NCI-H524 treated with DMSO at 0.1 percent for 48 hours (cell line): ENCODE data around the gene GPR183.
"Not testable (repeated sequence)": the region's sequence is repeated elsewhere in the genome, so short reads cannot be mapped to it uniquely, and the experiment has no call there.

Source experiments
- DNase-seq: peaks from one replicate; lab custom pipeline; 2025; lab: John Stamatoyannopoulos, UW

GPR183 gene

DNA sequence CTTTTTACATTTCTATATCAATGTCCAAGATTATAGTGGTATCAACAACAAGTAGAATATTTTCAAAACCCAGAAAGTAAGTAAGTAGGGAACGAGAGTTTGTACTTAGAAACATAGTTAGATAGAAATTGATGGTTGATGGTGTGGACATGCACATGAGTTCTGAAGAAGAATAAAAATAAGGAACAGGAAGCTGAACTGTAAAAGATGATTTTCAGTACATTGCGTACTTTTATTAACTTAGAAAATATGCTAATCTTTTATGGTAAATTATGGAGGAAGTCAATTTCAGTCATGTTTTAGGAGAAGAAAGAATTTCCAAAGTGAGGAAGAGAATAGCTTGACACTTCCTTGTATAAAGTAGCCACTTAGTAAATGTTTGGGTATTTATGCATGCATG lies 36.7 kb downstream of the GPR183 start:
- DNase-seq = no peak

DNA sequence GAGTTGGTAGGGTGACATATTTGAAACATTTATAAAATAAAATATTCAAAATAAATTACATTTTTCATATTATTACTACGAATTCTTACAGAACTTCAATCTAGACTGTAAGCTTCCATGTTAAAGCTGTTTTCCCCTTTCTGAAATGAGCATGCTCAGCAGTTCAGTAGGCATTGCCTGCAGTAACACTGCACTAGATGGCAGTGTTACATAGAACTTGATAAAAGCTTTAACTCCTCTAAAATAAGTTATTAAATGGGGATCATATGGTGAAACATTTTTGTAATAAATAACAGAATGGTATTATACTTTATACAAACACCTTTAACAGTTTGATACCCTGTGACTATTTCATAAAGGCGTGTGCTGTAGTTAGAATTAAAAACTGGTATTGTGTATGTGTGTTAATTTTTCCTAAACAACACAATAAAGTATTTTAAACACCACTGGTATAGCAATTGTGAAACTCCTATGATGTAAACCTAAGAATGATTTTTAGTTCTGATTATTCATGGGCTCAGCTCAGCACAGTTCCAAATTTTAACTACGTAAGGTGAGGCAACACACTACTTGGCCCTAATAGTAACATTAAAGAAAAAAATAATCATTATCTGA lies 37.5 kb downstream of the GPR183 start:
- no peak for DNase-seq

DNA sequence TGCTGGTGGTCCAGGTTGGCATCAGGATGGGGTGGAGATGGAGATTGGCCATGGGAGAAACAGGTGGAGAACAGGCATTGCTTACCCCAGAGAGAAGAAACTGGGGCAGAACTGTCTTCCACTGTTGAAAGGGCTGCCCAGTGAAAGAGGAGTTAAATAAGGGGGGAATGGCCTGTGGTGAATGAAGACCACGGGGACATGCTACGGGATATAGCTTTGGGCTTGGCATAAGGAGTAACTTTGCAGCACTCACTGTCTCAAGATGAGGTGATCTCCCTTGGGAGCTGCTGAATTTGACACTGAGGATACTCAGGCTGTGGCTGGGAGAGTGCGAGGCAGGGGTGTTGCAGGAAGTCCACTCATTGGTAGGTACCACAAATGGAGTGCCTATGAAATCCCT lies 38.4 kb downstream of the GPR183 start:
- no peak for DNase-seq

DNA sequence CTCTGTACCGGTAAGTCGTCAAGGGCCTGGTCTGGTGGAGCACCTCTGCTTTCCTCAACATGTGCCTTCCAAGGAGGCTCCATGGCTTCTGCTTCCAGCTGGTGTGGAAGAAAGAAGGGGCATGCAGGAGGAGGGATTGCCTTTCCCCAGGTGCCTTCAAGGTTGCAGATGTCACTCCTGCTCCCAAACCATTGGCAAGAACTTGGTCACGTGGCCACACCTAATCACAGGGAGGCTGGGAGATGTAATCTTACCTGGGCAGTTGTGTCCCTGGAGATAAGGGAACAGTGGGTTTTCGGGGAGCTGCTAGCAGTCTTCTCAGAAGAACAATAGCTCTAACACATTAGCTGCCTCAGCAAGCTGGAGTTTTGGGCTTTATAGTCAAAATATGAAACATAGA lies 39.3 kb downstream of the GPR183 start:
- DNase-seq = no peak

DNA sequence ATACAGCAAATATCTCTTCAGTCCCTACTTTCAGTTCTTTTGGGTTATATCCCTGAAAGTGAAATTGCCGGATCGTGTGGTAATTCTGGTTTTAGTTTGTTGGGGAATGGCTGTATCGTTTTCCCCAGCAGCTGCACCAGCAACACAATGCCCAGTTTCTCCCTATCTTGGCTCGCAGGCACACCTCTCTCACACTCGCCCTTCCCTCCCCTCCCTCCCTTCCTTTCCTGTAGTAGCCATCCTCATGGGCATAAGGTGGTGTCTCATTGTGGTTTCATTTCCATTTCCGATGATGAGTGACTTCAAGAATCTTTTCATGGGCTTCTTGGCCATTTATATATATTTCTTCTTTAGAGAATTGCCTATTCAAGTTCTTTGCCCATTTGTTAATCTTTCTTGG lies 40.4 kb downstream of the GPR183 start:
- no peak for DNase-seq

DNA sequence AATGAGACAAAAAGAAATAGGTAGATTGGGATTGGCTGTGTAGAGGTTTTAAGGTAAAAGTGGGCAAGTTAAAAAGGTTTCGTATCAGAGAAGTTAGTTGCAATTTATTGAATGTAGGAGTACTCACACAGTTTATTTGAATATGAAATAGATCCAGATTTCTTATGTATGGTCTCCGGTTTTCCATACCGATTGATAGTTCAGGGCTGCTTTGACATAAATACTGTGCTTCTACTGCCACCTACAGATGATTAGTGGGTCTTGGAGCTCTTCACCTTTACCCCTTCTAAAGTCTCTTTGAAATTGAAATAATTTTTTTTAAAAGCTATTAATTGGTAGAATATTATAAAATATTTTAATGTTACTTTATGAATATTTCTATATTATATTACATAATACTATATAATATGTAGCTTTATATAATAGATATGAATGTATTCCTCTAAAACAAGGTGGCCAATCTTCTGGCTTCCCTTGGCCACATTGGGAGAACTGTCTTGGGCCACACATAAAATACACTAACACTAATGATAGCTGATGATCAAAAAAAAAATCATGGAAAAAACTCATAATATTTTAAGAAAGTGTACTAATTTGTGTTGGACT lies 41.3 kb downstream of the GPR183 start:
- DNase-seq = no peak

DNA sequence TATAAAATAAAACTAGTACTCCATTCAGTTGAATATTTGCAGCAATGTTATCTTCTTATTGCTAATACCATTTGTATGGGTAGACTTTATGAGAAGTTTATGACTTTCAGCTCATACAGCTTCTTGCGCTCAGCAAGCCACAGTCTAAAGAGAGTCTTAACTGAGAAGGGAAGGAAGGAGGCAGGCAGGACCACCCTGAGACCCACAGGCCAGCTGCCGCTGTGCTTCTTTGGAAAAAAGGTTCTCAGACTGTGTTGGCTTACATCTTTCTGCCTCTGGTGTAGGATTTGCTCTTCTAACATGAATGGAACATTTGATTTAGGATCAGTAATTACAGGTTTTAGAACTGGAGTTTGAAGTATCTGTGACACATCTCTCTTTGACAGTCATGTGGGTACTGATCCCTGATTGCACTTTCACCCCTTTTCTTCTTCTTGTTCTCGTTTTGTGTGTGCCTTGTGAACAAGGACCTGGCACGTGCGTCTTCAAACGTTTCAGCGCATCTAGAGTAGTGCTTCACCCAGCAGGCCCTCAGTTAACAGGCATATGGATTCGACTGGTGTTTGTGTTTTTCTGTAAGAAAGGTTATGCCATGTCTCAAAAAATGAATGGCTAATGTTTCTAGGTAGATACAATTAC lies 41.9 kb downstream of the GPR183 start:
- DNase-seq = no peak

DNA sequence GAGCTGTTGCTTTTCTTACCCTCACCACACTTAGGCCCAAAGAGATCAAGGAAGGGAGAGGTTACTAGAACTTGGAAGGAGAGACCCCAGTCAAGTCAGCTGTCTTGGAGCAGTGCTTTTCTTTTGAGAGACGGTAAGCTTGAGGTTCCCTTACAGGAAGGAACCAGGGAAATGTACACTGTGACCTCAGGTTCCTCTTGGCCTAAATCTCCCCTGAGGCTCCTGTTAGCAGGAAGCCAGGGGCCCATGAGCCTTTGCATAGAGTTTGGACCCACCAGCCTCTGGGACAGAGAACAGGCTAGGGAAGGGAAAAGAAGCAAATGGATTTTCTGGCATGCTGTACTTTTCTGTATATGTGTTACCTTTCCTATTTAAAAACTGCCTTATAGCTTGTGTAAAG lies 43.1 kb downstream of the GPR183 start:
- DNase-seq = no peak

DNA sequence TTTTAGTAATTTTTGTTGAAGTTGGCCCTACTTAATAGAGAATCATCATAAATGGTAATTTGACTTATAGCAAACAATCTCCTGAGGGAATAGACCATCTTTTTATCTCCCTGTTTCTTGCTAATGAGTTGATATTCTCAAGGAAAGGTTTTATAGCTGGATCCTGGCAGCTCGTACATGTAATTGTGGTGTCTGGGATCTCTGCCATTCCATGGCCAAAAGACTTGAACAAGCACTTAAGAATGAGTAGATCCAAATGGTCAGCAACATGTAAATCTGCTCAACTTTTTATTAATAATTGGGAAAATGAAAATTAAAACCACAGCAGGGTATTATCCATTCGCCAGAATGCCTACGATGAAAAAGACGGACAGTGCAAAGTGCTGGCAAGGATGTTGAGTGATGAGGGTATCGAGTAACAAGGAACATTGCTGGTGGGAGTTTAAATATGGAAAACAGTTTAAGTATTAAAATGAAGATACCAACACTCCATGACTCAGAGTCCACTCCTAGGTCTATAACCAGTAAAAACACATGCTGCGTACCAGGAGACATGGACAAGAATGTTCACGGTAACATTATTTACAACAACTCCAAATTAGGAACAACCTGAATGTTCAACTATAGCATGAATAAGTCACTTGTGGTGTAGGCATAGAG lies 43.9 kb downstream of the GPR183 start:
- no peak for DNase-seq

DNA sequence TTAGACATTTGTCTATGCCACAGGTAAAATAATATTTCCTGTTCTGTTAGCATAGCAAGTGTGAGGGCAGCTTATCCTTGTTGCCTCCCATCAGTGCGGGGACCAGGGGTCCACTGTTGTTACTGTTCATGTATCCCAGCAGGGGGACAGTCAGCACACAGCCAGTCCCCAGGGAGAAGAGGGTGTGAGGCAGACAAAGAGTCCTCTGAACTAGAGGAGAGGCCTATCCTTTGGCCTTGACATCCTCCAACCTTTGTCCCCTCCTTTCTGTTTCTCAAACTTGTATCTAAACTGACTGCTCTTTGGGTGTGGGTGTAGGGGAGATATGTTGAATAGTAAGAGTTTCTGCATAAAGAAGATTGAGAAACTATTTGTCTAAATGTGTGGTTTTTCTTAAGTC lies 46.1 kb downstream of the GPR183 start:
- DNase-seq = no peak

DNA sequence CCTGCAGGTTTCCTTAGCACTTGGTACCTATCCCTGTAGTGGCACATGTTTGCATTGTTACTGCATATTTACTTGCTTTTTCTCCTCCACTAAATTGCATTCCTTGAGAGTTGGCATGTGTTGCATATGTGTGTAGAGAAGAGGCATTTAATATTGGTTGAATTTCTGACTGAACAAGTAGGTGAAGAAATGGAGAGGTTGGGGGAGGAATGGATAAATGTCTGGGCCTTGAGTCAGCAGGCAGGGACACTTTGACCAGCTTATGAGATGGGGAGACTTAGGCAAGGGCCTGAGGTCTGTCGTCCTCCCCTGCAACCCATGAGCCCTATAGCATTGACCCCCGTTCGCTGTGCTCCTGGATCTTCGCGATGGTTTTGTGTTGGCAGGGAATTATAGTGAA lies 47.0 kb downstream of the GPR183 start:
- DNase-seq = no peak

DNA sequence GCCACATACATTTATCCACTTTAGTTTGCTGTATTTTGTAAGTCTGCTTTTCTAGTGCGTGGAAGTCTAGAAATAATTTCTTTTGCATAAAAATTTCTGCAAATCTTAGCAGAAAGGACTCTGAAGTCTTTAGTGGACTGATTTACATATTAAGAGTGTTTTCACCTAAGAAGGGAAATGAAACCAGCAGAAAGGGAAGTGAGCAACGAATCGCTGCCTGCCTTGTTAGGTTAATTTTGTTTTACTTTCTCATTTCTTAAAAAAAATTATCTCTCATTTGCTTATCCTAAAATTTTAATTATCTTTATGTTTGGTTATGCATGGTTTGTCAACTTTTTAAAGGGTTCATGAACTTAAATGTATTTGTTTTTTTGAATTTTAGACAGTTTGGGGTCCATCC lies 48.3 kb downstream of the GPR183 start:
- no peak for DNase-seq

DNA sequence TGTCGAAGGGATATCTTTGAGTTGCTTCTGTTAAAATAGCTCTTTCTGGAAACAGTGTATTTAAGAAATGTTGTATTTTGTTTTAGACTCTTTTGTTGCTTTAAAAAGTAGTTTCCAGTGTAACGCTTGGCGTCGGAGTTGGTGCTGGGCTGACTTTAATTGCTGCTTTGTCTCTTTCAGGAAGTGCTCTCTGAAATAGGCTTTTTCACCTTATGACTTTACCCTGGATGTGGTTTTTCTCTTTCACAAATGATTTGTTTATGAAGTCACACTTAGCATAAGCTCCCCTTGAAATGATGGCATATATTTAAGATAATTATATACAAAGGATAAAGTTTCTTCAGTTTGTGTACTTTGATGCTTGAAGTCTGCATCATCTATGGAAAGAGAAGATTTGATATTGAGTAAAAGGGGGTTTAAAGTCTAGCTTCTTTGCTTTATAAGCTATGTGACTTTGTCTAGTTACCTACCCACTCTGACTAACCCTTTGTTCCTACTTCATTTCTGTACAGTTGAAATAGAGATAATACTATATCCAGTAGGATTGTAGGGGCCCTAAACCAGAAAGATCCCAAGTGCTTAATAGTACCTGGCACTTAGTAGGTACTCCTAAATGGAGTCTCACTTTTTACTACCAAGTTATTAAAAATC lies 48.9 kb downstream of the GPR183 start, which contains the start of gene GPR18:
Gene GPR18, minus strand, starts transcription at position 170 of the 651 bp plus-strand sequence. CDS start 2,507 bp downstream, outside the sequence.
- DNase-seq = no peak

DNA sequence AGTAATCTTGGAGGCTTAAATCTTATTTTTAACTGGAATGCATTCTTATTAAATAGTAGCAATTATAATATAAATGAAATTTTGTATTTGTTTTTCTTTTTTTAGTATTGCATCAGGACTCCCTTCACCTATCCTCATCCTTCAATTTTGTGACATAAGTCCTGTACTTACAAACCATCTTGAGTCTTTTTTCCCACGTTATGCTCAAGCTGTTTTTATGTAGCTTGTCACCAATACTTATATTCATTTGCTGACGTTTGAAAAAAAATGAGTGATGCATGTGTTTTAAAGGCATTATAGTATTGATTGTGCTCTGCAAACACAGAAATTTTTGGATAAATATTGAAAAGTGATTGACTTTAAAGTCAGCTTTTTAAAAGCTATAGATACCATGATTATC lies 49.9 kb downstream of the GPR183 start:
- no peak for DNase-seq

DNA sequence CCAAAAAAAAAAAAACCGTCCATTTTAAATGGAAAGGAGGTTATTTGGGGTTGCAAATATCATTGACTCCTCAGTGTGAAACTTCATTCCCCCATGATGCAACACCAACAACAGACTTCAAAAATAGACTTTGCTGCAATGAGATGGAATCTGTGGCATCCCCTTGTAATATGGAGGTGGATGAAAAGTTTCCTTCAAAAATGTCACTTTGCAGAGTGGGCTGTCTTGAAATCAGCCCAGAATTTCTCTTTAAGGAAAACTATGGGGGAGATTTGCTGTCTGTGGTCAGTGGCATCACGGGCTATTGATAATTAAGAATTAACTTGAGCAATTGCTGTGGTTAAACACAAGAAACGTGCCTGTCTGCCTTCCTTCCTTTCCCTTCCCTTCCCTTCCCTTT lies 50.5 kb downstream of the GPR183 start:
- no peak for DNase-seq

DNA sequence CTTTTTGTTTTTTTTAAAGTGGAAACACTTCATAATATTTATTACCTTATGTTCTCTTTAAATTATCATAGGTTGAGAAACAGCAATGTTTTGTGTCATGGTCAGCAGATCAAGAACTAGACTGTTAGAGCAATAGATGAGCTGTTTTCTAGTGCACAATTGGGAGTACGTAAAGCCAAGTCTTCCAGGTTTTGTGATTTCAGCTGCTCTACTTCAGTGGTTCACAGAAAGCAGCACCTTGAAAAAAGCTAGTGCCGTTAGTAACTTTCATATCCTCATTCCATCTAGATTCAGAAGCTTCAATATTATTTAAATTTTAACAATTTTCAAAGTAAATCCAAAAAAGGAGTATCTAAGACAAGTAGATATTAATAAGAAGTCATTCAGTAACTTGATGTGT lies 50.9 kb downstream of the GPR183 start:
- no peak for DNase-seq

DNA sequence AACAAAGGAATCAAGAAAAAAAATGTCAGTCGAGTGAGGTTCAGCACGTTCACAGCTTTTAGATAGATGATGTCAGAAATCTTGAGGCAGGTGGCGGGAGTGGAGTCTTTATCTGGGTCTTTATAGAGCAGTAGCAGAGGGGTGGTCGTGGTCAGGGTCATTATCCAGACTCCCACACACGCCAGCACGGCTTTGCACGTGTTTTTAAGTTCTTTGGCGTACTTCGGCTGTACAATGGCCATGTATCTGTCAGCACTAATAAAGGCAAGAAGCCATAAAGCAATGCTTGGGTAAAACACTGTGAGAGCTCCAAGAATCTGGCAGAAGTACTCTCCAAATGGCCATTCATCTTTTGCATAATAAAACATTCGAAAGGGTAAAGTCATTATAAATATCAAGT lies 51.9 kb downstream of the GPR183 start:
- DNase-seq = no peak

DNA sequence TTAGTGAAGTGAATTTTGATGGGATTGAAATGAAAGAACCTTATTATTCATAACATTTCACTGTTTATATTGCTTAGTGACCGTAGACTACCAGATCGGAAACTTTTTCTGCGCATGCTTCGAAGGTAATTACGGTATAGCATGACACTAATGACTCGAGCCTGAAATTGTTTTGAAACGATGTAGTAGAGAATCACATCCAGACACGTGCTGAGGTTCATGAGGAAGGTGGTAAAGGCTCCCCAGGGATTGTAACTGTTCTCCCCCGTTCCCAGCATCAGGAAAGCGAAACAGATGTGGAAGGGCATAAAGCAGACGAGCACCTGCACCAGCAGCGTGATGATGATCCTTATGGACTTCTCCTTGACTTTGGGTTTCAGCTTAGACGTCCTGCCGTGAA lies 52.4 kb downstream of the GPR183 start:
- no peak for DNase-seq

DNA sequence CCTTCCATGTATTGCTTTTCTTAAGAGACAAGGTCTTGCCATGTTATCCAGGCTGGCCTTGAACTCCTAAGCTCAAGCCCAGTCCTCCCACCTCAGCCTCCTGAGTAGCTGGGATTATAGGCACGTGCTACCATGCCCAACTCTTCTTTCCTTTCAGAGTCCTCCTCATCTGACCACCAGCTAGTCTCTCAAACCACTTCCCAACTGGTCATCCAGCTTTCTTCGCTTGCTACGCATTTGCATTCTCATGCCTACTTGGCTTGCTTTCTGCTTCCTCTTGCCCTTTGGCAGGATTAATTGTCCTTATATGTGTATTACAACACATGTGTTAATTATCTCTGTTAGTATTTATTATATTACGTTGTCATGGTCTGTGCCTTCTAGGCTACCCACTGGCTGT lies 55.3 kb downstream of the GPR183 start:
- no peak for DNase-seq

DNA sequence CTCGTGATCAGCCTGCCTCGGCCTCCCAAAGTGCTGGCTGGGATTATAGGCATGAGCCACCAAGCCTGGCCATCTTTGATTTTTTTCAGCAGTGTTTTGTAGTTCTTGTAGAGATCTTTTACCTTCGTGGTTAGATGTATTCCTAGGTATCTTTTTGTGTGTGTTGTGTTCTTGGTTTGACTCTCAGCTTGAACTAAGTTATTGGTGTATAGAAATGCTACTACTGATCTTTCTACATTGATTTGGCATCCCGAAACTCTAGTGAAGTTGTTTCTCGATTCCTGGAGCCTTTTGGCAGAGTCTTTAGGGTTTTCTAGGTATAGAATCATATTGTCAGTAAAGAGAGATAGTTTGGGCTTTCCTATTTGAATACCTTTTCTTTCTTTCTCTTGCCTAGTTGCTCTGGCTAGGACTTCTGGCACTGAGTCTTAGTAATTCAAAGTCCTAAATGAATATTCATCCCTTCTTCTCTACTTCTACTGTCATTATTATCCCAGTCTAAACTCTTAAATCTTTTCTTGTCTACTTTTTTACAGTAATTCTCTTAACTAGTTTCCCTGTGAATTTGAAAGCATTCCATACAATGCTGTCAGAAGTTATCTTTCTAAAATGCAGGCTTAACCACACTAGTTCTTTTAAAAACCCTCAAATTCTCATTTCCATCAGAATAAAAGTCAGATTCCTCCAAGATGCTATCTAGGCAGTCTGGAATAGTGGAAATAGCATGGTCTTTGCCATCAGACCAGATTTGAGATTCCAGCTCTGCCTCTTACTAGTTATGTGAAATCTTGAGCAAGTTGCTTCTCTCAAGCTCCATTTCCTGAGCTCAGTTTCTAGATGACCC lies 56.0 kb downstream of the GPR183 start:
- DNase-seq = no peak

DNA sequence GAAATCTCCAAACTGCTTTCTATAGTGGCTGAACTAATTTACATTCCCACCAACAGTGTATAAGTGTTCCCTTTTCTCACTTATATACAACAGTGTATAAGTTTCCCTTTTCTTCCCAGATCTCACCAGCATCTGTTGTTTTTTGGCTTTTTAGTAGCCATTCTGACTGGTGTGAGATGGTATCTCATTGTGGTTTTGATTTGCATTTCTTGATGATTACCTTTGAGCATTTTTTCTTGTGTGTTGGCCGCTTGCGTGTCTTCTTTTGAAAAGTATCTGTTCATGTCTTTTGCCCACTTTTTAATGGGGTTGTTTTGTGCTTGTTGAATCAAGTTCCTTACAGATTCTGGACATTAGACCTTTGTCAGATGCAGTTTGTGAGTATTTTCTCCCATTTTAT lies 57.6 kb downstream of the GPR183 start:
- not testable (repeated sequence) for DNase-seq

DNA sequence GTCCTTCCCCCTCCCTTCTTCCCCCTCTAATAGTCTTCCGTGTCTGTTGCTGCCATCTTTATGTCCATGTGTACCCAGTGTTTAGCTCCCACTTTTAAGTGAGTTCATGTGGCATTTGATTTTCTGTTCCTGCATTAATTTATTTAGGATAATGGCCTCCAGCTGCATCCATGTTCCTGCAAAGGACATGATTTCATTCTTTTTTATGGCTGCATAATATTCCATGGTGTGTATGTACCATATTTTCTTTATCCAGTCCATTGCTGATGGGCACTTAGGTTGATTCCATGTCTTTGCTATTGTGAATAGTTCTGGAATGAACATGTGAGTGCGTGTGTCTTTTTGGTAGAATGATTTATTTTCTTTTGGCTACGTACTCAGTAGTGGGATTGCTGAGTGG lies 58.0 kb downstream of the GPR183 start:
- not testable (repeated sequence) for DNase-seq
